Hindlimb muscle (tissue), 1 donor: Measurements from ENCODE around the gene PKP1. TPM values are rescaled to one million over a fixed set of nuclear protein-coding genes. Genes with fewer than 3 reads are reported as not detected.
"Not testable (repeated sequence)": the region's sequence is repeated elsewhere in the genome, so short reads cannot be mapped to it uniquely, and the experiment has no call there.

Experiments
- DNase-seq: peaks from one replicate; pipeline ENCODE4 v3.0.0-alpha.2; 2013
- polyA plus RNA-seq: library from polyadenylated mRNA; unstranded; fragments of 120-200 nt; gene quantifications from one replicate; pipeline ENCODE4 v1.2.1, GENCODE V29; 2013; ENCODE audit not compliant: insufficient read length

Gene PKP1, protein sequence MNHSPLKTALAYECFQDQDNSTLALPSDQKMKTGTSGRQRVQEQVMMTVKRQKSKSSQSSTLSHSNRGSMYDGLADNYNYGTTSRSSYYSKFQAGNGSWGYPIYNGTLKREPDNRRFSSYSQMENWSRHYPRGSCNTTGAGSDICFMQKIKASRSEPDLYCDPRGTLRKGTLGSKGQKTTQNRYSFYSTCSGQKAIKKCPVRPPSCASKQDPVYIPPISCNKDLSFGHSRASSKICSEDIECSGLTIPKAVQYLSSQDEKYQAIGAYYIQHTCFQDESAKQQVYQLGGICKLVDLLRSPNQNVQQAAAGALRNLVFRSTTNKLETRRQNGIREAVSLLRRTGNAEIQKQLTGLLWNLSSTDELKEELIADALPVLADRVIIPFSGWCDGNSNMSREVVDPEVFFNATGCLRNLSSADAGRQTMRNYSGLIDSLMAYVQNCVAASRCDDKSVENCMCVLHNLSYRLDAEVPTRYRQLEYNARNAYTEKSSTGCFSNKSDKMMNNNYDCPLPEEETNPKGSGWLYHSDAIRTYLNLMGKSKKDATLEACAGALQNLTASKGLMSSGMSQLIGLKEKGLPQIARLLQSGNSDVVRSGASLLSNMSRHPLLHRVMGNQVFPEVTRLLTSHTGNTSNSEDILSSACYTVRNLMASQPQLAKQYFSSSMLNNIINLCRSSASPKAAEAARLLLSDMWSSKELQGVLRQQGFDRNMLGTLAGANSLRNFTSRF
- polyA plus RNA-seq = 11.1 TPM

DNA sequence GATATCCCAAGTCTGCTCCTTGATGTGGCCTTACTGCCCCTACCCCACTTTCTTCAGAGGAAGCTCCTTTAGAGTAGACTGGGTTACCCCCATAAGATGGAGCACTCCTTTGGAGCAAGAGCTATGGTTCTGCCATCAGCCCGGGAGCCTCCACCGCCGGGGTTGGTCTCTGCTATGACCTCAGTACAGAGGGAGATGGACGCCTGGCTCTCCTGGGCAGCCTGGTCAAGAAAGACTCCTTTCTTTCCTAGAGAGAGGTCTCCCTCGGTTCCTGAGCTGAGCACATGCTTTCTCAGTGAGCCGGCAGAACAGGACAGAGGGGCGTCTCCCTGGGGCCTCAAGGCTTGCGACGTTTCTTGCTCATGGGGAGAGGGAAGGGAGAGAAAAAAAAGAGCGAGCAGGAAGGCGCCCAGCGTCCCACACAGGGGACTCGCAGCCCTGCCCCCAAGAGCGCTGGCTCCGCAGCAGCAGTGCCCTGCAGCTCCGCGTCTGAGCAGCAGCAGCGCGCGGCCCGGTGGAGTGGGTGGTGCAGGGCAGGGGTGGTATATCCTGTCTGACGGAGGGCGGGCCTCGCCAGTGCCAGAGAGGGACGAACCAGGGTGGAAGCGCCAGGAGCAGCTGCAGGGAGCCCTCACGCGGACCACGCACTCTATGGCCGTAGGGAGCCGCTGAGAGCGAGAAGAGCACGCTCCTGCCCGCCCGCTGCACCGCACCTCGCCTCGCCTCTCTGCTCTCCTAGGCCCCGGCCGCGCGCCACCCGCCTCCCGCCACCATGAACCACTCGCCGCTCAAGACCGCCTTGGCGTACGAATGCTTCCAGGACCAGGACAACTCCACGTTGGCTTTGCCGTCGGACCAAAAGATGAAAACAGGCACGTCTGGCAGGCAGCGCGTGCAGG is at the start of gene PKP1:
Gene PKP1 (plus strand): TSS at position 576 of the 899 bp plus-strand sequence. CDS start 197 bp downstream, at position 773.
- no peak for DNase-seq

DNA sequence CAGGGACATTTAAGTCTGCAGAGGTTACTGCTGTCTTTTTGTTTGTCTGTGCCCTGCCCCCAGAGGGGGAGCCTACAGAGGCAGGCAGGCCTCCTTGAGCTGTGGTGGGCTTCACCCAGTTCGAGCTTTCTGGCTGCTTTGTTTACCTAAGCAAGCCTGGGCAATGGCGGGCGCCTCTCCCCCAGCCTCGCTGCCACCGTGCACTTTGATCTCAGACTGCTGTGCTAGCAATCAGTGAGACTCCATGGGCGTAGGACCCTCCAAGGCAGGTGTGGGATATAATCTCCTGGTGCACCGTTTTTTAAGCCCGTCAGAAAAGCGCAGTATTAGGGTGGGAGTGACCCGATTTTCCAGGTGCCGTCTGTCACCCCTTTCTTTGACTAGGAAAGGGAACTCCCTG is 43.7 kb upstream of the PKP1 start:
- not testable (repeated sequence) for DNase-seq

GRCh38 chr1:201240171-201240570 is 43.1 kb upstream of the PKP1 start:
- DNase-seq = no peak

- no peak for DNase-seq
These were observed 41.6 kb upstream of the PKP1 start for GRCh38 chr1:201241736-201242135.

GRCh38 chr1:201245082-201245481 is 38.2 kb upstream of the PKP1 start:
- DNase-seq = no peak

DNA sequence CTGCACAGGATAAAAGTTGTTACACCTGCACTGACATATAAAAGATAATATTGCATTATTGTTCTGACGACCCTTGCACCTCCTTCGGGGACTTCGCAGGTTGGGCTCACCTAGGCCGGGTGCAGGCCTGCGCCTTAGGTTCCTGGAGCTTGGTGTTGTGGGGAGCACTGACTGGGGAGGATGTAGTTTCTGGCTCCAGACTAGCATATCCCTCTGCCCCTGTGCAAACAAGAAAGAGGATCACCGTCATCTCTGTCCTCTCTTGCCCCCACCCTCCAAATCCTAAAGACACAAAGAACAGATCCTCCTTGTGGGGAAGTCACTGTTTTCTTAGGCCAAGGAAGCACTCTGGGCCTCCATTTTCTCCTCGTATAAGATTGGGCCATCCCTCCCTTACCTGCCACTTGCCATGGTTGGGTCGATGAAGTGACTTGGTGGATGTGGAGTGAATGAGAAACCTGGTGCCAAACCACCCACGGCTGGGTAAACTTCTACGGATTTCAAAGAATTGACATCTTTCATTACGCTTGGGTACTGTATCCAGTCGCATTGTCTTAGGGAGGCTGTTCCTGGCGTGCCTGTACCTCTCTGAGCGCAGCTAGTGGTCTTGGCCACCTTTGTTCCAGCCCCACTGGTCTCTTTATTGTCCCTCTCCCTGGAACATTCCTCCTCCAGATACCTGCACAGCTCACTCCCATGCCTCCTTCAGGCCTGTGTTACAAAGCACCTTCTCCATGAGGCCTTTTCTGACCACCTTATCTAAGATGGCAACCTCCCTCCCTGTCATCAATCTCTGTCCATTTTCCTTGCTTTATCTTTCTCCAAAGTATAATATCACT is 34.4 kb upstream of the PKP1 start:
- DNase-seq = no peak

- no peak for DNase-seq
These were observed 32.8 kb upstream of the PKP1 start for GRCh38 chr1:201250326-201251011.

- DNase-seq = no peak
These were observed 31.9 kb upstream of the PKP1 start for GRCh38 chr1:201251411-201251810.

DNA sequence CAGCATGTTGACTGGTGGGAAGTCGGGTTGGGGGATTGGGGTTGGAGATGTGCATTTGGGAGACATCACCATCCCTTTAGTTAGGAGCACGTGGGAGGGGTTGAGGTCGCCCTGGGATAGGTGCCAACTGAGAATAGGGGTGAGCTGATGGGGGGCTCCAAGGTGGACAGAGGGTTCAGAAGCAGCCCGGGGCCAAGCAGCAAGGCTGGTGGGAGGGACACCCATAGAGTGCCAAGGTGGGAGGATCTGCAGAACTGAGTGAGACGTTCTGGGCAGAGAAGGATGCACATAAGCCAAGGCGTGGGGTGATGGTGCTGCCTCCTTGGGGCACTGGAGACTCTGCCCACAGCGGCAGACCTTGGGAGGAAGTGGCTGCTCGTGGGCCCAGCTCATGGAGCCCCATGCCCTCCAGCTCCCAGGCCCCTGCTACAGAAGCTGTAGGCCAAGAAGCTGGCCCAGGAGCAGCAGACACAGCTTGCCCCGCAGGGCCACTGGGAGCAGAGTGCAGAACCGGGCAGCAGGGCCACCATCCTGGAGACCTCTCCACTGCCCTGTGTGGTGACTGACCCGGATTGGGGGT is 31.4 kb upstream of the PKP1 start:
- no peak for DNase-seq

DNA sequence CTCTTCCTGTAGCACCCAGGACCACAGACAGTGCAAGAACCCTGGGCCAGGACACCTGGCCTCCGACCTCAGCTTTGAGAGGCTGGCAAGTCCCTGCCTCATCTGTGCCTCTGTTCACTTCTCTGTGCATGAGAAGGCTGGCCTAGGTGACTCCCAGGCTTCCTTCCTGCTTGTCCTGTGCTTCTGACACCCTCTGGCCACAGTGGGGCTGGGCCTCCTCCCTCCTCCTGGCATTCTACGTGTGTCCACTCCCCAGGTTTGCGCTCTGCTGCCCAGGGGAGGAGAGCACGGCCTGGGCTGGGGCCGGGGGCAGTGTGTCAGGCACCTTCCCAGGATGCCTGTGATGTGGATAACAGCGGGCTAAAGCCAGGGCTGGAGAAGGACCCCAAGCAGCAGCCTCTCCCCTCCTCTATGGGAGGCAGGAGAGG is 30.3 kb upstream of the PKP1 start:
- DNase-seq = no peak

GRCh38 chr1:201253411-201253810 is 29.9 kb upstream of the PKP1 start:
- DNase-seq = no peak

DNA sequence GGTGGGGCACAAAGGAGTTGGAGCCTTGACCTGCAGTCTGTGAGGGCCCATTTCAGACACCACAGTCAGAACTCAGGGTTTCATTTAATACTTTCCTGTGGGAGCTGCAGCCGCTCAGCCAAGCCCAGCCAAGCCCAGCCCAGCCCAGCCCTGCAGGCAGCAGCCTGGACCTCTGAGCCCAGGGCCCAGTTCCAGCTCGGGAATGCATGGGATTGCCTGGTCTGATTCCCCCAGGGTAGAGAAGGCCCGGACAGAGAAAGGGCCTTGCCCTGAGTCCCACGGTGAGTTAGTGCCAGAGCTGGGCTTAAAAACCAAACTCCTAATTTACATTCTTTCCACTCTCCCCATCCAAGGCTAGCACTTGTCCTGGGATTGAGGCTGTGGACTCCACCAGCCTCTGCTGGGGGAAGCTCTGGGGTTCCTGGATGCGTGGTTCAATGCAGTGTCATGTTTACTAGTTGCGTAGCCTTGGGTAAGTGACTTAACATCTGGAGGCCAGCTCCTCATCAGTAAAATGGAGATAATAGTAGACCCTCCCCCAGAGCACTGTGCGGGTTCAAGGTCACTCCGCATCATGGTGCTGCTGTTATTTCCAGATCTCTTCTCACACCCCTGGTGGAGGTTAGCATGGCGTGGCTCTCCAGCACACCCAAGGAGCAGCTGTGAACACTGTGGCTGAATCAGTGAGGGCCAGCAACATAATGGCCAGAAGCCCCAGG is 29.2 kb upstream of the PKP1 start:
- DNase-seq = no peak

DNA sequence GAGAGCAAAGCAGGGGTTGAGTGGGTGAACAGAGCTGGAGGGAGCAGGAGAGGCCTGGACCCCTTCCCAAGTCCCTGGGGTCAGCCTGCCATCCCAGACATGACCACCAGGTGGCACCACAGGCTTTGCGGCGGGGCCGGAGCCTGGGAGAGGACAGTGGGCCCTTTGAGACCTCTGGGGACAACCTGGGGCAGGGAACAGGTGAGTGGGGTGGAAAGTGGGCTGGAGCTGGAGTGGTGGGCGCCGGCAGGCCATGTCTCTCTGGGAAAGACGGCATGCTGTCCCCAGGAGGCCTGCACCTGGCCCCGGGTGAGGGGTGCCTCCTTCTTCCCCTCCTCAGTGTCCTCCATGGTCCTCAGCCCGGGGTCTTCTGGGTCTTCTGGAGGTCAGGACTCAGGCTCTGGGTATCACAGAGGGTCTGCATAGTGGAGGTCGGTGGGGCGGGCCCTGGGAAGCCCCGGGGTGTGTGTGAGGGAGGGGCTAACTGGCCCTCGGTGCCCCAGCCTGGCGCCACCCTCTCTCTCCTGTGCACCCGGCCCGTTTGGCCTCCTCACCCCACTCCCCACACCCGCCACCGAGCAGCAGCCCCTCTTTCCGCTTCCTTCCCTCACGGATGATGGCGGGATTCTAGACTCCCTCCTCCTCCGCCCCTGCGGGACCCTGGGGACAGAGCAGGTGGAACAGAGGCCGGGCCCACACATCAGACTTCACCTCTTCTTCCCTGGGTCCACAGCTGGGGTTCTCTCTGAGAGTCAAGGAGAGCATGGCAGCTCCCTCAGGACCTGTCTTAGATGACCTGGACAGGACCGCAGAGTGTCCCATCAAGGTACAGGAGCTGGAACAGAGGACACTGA is 28.5 kb upstream of the PKP1 start:
- DNase-seq = no peak

GRCh38 chr1:201255479-201256362 is 27.6 kb upstream of the PKP1 start:
- DNase-seq = no peak

DNA sequence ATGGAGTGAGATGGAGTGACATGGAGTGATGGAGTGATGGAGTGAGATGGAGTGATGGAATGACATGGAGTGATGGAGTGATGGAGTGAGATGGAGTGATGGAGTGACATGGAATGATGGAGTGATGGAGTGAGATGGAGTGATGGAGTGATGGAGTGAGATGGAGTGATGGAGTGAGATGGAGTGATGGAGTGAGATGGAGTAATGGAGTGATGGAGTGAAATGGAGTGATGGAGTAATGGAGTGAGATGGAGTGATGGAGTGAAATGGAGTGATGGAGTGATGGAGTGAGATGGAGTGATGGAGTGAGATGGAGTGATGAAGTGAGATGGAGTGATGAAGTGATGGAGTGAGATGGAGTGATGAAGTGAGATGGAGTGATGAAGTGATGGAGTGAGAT is 25.2 kb upstream of the PKP1 start:
- not testable (repeated sequence) for DNase-seq

DNA sequence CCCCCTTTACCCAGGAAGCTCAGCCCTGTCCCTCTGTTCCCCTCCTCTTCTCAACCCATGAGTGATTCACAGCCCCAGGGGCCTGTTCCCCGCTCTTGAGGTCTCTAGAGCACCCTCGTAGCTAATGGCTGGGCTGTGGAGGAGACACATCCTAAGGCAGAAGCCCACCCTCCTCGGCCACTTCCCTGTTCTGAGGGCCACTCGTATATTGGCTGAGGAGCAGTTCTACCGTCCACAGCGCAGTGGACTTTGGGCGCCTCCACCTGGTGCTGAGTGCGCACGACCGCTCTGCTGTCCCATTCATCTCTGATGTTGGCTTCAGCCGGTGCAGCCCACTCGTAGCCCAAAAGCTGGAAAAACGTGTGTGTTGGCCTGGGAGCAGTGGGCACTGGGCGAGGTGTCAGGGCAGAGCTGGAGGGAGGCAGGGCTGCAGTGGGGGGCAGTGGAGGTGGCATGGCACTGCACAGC is 24.5 kb upstream of the PKP1 start:
- no peak for DNase-seq

- no peak for DNase-seq
These were observed 23.6 kb upstream of the PKP1 start for GRCh38 chr1:201259476-201260235.
